Measurements from ENCODE around the gene PSEN1. TPM values are rescaled to one million over a fixed set of nuclear protein-coding genes. Genes with fewer than 3 reads are reported as not detected.

PSEN1 gene
- total RNA-seq, 1 experiment from 2014 or later, result 26.9 TPM

DNA sequence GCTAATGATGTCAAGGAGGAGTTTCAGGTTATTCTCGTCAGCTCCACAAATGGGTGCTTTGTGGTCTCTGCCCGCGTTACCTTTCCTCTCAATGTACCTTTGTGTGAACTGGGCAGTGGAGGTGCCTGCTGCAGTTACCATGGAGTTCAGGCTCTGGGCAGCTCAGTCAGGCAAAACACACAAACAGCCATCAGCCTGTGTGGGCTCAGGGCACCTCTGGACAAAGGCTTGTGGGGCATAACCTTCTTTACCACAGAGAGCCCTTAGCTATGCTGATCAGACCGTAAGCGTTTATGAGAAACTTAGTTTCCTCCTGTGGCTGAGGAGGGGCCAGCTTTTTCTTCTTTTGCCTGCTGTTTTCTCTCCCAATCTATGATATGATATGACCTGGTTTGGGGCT is 84.3 kb downstream of the PSEN1 start:
- Histone ChIP-seq H3K36me3 (ENCODE audit: control insufficient read depth in 1 of 2, insufficient read depth in 2 of 2, low read length in 2 of 2) (peaks cover 4 to 15% of the 10 kb centered on the region in 2 experiments; a peak in 3 of 4 replicates), H2AFZ (ENCODE audit: low read depth, low read length, poor library complexity, severe bottlenecking) (no peak overlapping the region), H4K20me1 (ENCODE audit: insufficient read depth) (no peaks in the 10 kb centered on the region), H3K27me3 (ENCODE audit: insufficient read depth, low read length) (no peaks in the 10 kb centered on the region), H3K79me2 (ENCODE audit: insufficient read depth, low read length) (no peaks in the 10 kb centered on the region), H3K9me3 (ENCODE audit: control insufficient read depth in 1 of 2, insufficient read depth in 1 of 2, low read depth in 1 of 2, low read length in 2 of 2) (no peaks in the 10 kb centered on the region), H3K9ac (ENCODE audit: low read length) (no peak overlapping the region), H3K4me1 (ENCODE audit: control insufficient read depth in 1 of 2, insufficient read depth in 2 of 2, low read length in 2 of 2) (no peaks in the 10 kb centered on the region), H3K4me3 (replicated peaks in 1 of 2; ENCODE audit: low read depth in 1 of 2, low read length in 2 of 2) (no peak overlapping the region), H3K4me2 (ENCODE audit: low read length) (no peak overlapping the region), H3K9me2 (ENCODE audit: insufficient read depth) (no peaks in the 10 kb centered on the region), H3K27ac (ENCODE audit: low read depth, low read length) (no peak overlapping the region)
- BruUV-seq (replicated peaks), result no TSS peak
- ChIA-PET POLR2A (no interaction called here), RAD21 (ENCODE audit: low non-redundant PET in 1 of 2, low total read pairs in 2 of 2, uncharacterized antibody in 2 of 2, unreplicated experiment in 2 of 2) (no interaction called here), CTCF (no interaction called here)
- DNase-seq (ENCODE audit: low read depth, low spot score) (no peak), ATAC-seq (no peak)
- intact Hi-C loops (cut with micrococcal nuclease), result no loop called here
- TF ChIP-seq FOSL1 (IDR thresholded peaks at IDR 0.05; ENCODE audit: low read depth) (no peak), SIN3A (IDR thresholded peaks at IDR 0.05; ENCODE audit: low read depth) (no peak), ELF1 (IDR thresholded peaks at IDR 0.05; ENCODE audit: borderline replicate concordance, low read depth) (no peak), EGR1 (IDR thresholded peaks at IDR 0.05; ENCODE audit: low read depth) (no peak), EZH2 (IDR thresholded peaks at IDR 0.05) (no peak), CBX3 (IDR thresholded peaks at IDR 0.05; ENCODE audit: low read depth) (no peak), SP1 (IDR thresholded peaks at IDR 0.05; ENCODE audit: low read depth) (no peak), RAD21 (IDR thresholded peaks at IDR 0.05; ENCODE audit: low read depth) (no peak), SRF (IDR thresholded peaks at IDR 0.05; ENCODE audit: low read depth) (no peak), POLR2A (IDR thresholded peaks at IDR 0.05; ENCODE audit: borderline replicate concordance, extremely low read depth, insufficient read depth, insufficient read length) (no peak)
- TF ChIP-seq, protein P1, sequence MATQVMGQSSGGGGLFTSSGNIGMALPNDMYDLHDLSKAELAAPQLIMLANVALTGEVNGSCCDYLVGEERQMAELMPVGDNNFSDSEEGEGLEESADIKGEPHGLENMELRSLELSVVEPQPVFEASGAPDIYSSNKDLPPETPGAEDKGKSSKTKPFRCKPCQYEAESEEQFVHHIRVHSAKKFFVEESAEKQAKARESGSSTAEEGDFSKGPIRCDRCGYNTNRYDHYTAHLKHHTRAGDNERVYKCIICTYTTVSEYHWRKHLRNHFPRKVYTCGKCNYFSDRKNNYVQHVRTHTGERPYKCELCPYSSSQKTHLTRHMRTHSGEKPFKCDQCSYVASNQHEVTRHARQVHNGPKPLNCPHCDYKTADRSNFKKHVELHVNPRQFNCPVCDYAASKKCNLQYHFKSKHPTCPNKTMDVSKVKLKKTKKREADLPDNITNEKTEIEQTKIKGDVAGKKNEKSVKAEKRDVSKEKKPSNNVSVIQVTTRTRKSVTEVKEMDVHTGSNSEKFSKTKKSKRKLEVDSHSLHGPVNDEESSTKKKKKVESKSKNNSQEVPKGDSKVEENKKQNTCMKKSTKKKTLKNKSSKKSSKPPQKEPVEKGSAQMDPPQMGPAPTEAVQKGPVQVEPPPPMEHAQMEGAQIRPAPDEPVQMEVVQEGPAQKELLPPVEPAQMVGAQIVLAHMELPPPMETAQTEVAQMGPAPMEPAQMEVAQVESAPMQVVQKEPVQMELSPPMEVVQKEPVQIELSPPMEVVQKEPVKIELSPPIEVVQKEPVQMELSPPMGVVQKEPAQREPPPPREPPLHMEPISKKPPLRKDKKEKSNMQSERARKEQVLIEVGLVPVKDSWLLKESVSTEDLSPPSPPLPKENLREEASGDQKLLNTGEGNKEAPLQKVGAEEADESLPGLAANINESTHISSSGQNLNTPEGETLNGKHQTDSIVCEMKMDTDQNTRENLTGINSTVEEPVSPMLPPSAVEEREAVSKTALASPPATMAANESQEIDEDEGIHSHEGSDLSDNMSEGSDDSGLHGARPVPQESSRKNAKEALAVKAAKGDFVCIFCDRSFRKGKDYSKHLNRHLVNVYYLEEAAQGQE (IDR thresholded peaks at IDR 0.05; ENCODE audit: low read depth), result no peak
- TF ChIP-seq, protein P2, sequence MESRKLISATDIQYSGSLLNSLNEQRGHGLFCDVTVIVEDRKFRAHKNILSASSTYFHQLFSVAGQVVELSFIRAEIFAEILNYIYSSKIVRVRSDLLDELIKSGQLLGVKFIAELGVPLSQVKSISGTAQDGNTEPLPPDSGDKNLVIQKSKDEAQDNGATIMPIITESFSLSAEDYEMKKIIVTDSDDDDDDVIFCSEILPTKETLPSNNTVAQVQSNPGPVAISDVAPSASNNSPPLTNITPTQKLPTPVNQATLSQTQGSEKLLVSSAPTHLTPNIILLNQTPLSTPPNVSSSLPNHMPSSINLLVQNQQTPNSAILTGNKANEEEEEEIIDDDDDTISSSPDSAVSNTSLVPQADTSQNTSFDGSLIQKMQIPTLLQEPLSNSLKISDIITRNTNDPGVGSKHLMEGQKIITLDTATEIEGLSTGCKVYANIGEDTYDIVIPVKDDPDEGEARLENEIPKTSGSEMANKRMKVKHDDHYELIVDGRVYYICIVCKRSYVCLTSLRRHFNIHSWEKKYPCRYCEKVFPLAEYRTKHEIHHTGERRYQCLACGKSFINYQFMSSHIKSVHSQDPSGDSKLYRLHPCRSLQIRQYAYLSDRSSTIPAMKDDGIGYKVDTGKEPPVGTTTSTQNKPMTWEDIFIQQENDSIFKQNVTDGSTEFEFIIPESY (IDR thresholded peaks at IDR 0.05; ENCODE audit: extremely low read depth, insufficient replicate concordance, low read length), result no peak
- TF ChIP-seq, protein P3, sequence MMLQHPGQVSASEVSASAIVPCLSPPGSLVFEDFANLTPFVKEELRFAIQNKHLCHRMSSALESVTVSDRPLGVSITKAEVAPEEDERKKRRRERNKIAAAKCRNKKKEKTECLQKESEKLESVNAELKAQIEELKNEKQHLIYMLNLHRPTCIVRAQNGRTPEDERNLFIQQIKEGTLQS (IDR thresholded peaks at IDR 0.05), result no peak

All from HCT116 (cell line).